ENCODE measurements around the gene SPOCK1.

SPOCK1 gene

DNA sequence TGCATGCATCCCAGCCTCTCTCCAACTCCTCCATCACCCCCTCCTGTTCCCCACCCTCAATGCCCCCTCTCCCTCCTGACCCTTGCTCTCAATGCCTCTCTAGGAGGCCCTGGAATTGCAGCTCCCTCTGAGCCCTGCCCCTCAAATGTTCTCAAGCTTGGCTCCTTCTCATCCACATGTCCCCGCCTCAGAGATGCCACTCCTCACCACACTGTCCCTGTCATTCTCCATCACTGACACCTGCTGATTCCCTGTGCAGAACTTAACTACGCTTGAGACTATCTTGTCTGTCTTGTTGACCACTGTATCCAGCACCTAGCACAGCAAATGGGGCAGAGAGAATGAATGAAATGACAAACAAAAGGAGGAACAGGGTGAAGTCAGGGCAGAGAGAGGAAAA, 314.4 kb downstream of the SPOCK1 start:
- DNase-seq (ENCODE audit: low read depth), result no peak
- no peak overlapping the region for H3K4me3 ChIP-seq (ENCODE audit: control insufficient read depth, low read depth, low read length)
- TF ChIP-seq, protein P1, sequence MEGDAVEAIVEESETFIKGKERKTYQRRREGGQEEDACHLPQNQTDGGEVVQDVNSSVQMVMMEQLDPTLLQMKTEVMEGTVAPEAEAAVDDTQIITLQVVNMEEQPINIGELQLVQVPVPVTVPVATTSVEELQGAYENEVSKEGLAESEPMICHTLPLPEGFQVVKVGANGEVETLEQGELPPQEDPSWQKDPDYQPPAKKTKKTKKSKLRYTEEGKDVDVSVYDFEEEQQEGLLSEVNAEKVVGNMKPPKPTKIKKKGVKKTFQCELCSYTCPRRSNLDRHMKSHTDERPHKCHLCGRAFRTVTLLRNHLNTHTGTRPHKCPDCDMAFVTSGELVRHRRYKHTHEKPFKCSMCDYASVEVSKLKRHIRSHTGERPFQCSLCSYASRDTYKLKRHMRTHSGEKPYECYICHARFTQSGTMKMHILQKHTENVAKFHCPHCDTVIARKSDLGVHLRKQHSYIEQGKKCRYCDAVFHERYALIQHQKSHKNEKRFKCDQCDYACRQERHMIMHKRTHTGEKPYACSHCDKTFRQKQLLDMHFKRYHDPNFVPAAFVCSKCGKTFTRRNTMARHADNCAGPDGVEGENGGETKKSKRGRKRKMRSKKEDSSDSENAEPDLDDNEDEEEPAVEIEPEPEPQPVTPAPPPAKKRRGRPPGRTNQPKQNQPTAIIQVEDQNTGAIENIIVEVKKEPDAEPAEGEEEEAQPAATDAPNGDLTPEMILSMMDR (IDR thresholded peaks at IDR 0.05; ENCODE audit: control insufficient read depth, insufficient read depth, low read depth, low read length, missing control alignments), result no peak

DNA sequence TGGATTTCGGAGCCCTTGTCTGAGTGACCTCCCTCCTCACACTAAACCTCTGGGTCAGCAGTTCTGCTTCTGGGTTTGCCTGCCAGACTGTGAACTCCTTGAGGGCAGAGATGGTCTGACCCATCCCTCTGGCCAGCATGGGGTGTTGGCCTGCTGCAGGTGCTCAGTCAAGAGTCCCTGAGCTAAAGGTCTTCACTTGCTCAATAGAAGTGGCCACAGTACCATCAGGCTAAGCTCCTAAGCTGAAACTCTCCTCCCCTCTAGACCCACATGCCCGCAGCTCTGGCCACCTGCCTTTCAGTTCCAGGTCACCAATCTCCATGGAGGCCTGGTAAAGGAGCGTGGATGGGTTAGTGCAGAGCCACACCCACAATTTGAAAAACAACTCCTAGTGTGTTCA, 316.6 kb downstream of the SPOCK1 start:
- no peak overlapping the region for H3K4me3 ChIP-seq (ENCODE audit: control insufficient read depth, low read depth, low read length)
- TF ChIP-seq, protein P1 (IDR thresholded peaks at IDR 0.05; ENCODE audit: control insufficient read depth, insufficient read depth, low read depth, low read length, missing control alignments), result no peak
- no peak for DNase-seq (ENCODE audit: low read depth)

DNA sequence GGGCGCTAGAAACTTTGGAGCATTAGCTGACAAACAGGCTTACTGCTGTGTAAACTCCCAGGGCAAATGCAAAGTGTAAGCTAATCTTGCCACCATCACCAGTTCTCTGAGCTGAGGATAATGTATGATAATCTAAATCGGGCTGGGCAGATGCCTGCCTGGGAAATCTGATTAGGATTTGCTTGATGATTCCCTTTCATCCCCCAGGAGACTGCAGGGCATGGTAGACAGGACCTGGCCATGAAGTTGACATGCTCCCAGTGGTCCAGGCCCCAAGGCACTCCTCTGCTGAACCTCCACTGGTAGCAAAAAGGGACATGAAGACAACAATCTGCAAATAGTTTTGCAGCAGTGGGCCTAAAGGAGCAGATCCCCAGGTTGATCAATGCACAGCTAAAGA, 317.5 kb downstream of the SPOCK1 start:
- DNase-seq (ENCODE audit: low read depth), result no peak
- TF ChIP-seq, protein P1 (IDR thresholded peaks at IDR 0.05; ENCODE audit: control insufficient read depth, insufficient read depth, low read depth, low read length, missing control alignments), result no peak
- no peak overlapping the region for H3K4me3 ChIP-seq (ENCODE audit: control insufficient read depth, low read depth, low read length)

DNA sequence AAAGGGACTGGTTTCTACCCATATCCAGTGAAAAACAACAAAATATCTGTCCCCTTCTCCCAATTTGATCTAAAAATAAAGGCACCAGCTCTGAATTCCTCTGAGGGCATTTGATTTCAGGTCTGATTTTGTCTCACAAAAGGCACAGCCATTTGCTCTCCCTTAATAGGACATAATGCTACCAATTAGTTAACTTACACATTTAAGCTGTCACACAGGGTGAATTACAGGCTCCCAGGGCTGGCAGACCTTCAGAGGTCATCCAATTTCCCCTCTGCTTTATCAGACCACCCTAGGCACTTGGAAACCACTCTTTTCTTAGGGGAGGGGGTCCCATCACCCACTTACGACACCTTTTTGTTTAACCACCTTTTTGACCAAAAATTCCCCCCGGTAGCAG, 319.9 kb downstream of the SPOCK1 start:
- no peak for DNase-seq (ENCODE audit: low read depth)
- TF ChIP-seq, protein P1 (IDR thresholded peaks at IDR 0.05; ENCODE audit: control insufficient read depth, insufficient read depth, low read depth, low read length, missing control alignments), result no peak
- H3K4me3 ChIP-seq (ENCODE audit: control insufficient read depth, low read depth, low read length), result no peak overlapping the region

DNA sequence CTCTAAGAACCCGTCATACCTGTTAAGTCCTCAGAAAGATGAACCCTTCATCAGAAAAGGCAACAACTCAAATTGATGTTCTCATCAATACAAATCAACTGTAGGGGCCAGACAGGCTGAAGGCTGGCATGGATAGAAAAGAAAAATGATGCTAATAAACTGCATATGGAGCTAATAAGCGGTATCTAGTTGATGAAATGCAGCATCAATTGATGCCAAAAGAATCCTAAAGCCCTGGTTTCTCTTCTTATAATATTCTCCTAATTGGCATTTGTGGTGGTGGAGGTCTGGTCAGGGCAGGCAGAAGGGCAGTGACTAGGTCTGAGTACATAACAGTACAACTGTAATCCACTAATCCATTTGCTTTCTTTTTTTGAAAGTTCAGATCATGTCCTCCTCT, 322.5 kb downstream of the SPOCK1 start:
- no peak overlapping the region for H3K4me3 ChIP-seq (ENCODE audit: control insufficient read depth, low read depth, low read length)
- DNase-seq (ENCODE audit: low read depth), result no peak
- TF ChIP-seq, protein P1 (IDR thresholded peaks at IDR 0.05; ENCODE audit: control insufficient read depth, insufficient read depth, low read depth, low read length, missing control alignments), result no peak

DNA sequence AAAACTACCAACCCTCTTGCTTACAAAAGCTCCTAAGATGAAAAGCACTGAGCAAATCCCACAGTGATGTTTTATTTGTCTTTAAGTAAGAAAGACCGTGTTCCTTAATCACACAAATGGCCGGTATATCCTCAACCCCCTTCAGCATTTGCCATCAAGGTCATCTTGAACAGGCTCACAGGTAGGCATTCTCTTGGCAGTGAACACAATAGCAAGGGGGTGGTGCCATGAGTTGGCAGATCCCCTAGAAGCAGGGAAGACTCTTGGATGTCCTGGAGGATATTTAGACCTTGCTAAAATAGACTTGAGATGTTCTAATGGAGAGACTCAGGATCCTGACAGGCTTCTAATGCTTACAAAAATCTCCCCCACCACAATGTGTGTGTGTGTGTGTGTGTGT, 323.0 kb downstream of the SPOCK1 start:
- DNase-seq (ENCODE audit: low read depth), result no peak
- H3K4me3 ChIP-seq (ENCODE audit: control insufficient read depth, low read depth, low read length), result no peak overlapping the region

More for the DNA sequence above, 323.0 kb downstream of the SPOCK1 start:
- TF ChIP-seq, protein P1 (IDR thresholded peaks at IDR 0.05; ENCODE audit: control insufficient read depth, insufficient read depth, low read depth, low read length, missing control alignments), result no peak
